Upper lobe of left lung (tissue), 6 donors: Measurements from ENCODE around the gene OIT3. TPM values are rescaled to one million over a fixed set of nuclear protein-coding genes. Genes with fewer than 3 reads are reported as not detected.

Experiments used
- ATAC-seq, 2 donors: fragments of 200-7000 bp; cut with Tn5 transposase; one replicate each; pipeline ENCODE4 v1.9.1; 2022; ENCODE audit warnings: mild to moderate bottlenecking in 2 of 2, moderate library complexity in 2 of 2; ENCODE audit not compliant: low FRiP score in 2 of 2
- DNase-seq, 2 donors: peaks; one replicate each; pipeline ENCODE4 v3.0.0-alpha.2; 2019 to 2020
- H3K27ac ChIP-seq, 4 donors: fragments of 200-600 bp; sonication (generic); one replicate each; pipeline ENCODE4 v1.5.1; 2016 to 2019
- H3K27me3 ChIP-seq, 4 donors: fragments of 200-600 bp; sonication (generic); one replicate each; pipeline ENCODE4 v1.5.1; 2017 to 2019
- H3K36me3 ChIP-seq, 4 donors: fragments of 200-600 bp; sonication (generic); one replicate each; pipeline ENCODE4 v1.5.1; 2016 to 2019
- H3K4me1 ChIP-seq, 4 donors: fragments of 200-600 bp; sonication (generic); one replicate each; pipeline ENCODE4 v1.5.1; 2018 to 2019
- H3K4me3 ChIP-seq, 4 donors: fragments of 200-600 bp; sonication (generic); one replicate each; pipeline ENCODE4 v1.5.1; 2017 to 2019; ENCODE audit warnings: mild to moderate bottlenecking in 2 of 4, moderate library complexity in 1 of 4
- H3K9me3 ChIP-seq, 4 donors: fragments of 200-600 bp; sonication (generic); one replicate each; pipeline ENCODE4 v1.5.1; 2018 to 2019
- EP300 ChIP-seq, 4 donors: sonication (generic); formaldehyde crosslinking; IDR thresholded peaks; one replicate each; pipeline ENCODE4 v1.5.1; 2017; ENCODE audit warnings: antibody characterized with exemption in 4 of 4, control low read depth in 2 of 4
- POLR2A ChIP-seq, 4 donors: fragments of 450-650 bp; IDR thresholded peaks; one replicate each; pipeline ENCODE4 v1.5.1; 2016 to 2017; ENCODE audit warnings: antibody characterized with exemption in 4 of 4, mild to moderate bottlenecking in 2 of 4
- POLR2AphosphoS5 ChIP-seq, 2 donors: sonication (generic); formaldehyde crosslinking; IDR thresholded peaks; one replicate each; pipeline ENCODE4 v1.5.1; 2017; ENCODE audit warnings: antibody characterized with exemption in 2 of 2
- WGBS, 2 donors: methylation state at CpG; one replicate each; pipeline ENCODE4 v1.1.5; 2017 to 2018; 5-methylcytosine and 5-hydroxymethylcytosine counted together
- total RNA-seq, 6 donors: library from RNA; depleted of rRNA in 4 of 6; stranded (reverse); fragments of >200 nt in 4 of 6; gene quantifications; one replicate each; pipeline versions ENCODE4 v1.1.0 to v1.2.1, GENCODE V29; 2016 to 2021
- TF ChIP-seq, protein P1 (sequence below), 6 experiments: fragments of 450-650 bp in 4 of 6; fragments of 200-600 bp in 2 of 6; sonication (generic) in 2 of 6; IDR thresholded peaks; one replicate each; pipeline ENCODE4 v1.5.1; 2016 to 2019; ENCODE audit warnings: antibody characterized with exemption in 6 of 6
- donor health status: DM: no; HTN: no; CAD: no; lungs with moderate emphysema.
- donor health status: DM: no; HTN: yes; CAD: no; lungs with severe emphysema.

Gene OIT3
- total RNA-seq, 6 donors from 2014 or later, result 0.15 to 0.20 TPM; not detected in 4

- Histone ChIP-seq H3K27ac (no peak overlapping the region), H3K9me3 (peaks cover 0 to 25% (median 17%) of the 10 kb centered on the region in 4 donors), H3K4me3 (no peak overlapping the region), H3K36me3 (no peaks in the 10 kb centered on the region), H3K4me1 (no peaks in the 10 kb centered on the region), H3K27me3 (no peaks in the 10 kb centered on the region)
- WGBS, 2 donors, result 93 to 96% methylated on average over 2 of the region's 2 CpGs
- DNase-seq, result no peak
- TF ChIP-seq POLR2AphosphoS5 (IDR thresholded peaks at IDR 0.05), result no peak
- TF ChIP-seq, protein P1, sequence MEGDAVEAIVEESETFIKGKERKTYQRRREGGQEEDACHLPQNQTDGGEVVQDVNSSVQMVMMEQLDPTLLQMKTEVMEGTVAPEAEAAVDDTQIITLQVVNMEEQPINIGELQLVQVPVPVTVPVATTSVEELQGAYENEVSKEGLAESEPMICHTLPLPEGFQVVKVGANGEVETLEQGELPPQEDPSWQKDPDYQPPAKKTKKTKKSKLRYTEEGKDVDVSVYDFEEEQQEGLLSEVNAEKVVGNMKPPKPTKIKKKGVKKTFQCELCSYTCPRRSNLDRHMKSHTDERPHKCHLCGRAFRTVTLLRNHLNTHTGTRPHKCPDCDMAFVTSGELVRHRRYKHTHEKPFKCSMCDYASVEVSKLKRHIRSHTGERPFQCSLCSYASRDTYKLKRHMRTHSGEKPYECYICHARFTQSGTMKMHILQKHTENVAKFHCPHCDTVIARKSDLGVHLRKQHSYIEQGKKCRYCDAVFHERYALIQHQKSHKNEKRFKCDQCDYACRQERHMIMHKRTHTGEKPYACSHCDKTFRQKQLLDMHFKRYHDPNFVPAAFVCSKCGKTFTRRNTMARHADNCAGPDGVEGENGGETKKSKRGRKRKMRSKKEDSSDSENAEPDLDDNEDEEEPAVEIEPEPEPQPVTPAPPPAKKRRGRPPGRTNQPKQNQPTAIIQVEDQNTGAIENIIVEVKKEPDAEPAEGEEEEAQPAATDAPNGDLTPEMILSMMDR (IDR thresholded peaks at IDR 0.05), result no peak
- no peak for TF ChIP-seq EP300 (IDR thresholded peaks at IDR 0.05)
- TF ChIP-seq POLR2A (IDR thresholded peaks at IDR 0.05), result no peak
- peak in 1 of 2 donors; percentile 51 for ATAC-seq
Observed at GRCh38 chr10:72981882-72982529, 88.5 kb downstream of the OIT3 start.

Other genes with a start within 250 kb of the OIT3 start
- 10 to 100 TPM; 28.2 to 50.5 (median 32.1) TPM for gene MCU, start 201.6 kb upstream of the OIT3 start, total RNA-seq
- gene PLA2G12B, start 61.1 kb downstream of the OIT3 start, total RNA-seq, result 10 to 100 TPM in 1 of 6 donors, 1 to 10 TPM in 3, under 1 TPM in 2; 0.61 to 12.2 (median 3.2) TPM
- gene P4HA1, start 203.1 kb downstream of the OIT3 start, total RNA-seq, result 10 to 100 TPM; 13.4 to 50.0 (median 29.5) TPM
- gene NUDT13, start 216.7 kb downstream of the OIT3 start, total RNA-seq, result 1 to 10 TPM; 1.0 to 4.6 (median 2.7) TPM